DMS153 treated with DMSO at 0.1 percent for 48 hours (cell line): ENCODE measurements around the gene NSDHL.

Experiments
- DNase-seq: peaks from one replicate; lab custom pipeline; 2025; ENCODE audit not compliant: unreplicated experiment; lab: John Stamatoyannopoulos, UW

The NSDHL gene

GRCh38 chrX:152843852-152844251 lies 13.0 kb downstream of the NSDHL start:
- DNase-seq = no peak

GRCh38 chrX:152844256-152844655 lies 13.4 kb downstream of the NSDHL start:
- DNase-seq = no peak

GRCh38 chrX:152845618-152846240 lies 14.9 kb downstream of the NSDHL start:
- DNase-seq = no peak

GRCh38 chrX:152847281-152847680 lies 16.4 kb downstream of the NSDHL start:
- no peak for DNase-seq

GRCh38 chrX:152850465-152850864 lies 19.6 kb downstream of the NSDHL start:
- no peak for DNase-seq

GRCh38 chrX:152853986-152854385 lies 23.1 kb downstream of the NSDHL start:
- DNase-seq = no peak

GRCh38 chrX:152861116-152861515 lies 30.3 kb downstream of the NSDHL start:
- DNase-seq = no peak

- DNase-seq = no peak
Observed at GRCh38 chrX:152861826-152862225, 31.0 kb downstream of the NSDHL start.

- DNase-seq = no peak
Observed at GRCh38 chrX:152865232-152865920, 34.5 kb downstream of the NSDHL start.

- no peak for DNase-seq
Observed at GRCh38 chrX:152866386-152866785, 35.5 kb downstream of the NSDHL start.

- DNase-seq = no peak
Observed at GRCh38 chrX:152869972-152870371, 39.1 kb downstream of the NSDHL start.

- no peak for DNase-seq
Observed at GRCh38 chrX:152871260-152871659, 40.4 kb downstream of the NSDHL start.

- DNase-seq = no peak
Observed at GRCh38 chrX:152872522-152872921, 41.7 kb downstream of the NSDHL start.

GRCh38 chrX:152873361-152873760 lies 42.5 kb downstream of the NSDHL start:
- DNase-seq = no peak

- no peak for DNase-seq
Observed at GRCh38 chrX:152876931-152877840, 46.3 kb downstream of the NSDHL start.

- DNase-seq = no peak
Observed at GRCh38 chrX:152878976-152879755, 48.3 kb downstream of the NSDHL start.

GRCh38 chrX:152881289-152881688 lies 50.4 kb downstream of the NSDHL start:
- no peak for DNase-seq

- DNase-seq = no peak
Observed at GRCh38 chrX:152884171-152884570, 53.3 kb downstream of the NSDHL start.

GRCh38 chrX:152886716-152887115 lies 55.9 kb downstream of the NSDHL start:
- no peak for DNase-seq

GRCh38 chrX:152892499-152892898 lies 61.6 kb downstream of the NSDHL start:
- no peak for DNase-seq
